GM21717 (cell line): ENCODE results near the gene NIPAL3.
A peak's percentile ranks its signal among the peaks of the same experiment; 100 is the strongest.

Source experiments
- ATAC-seq: cut with Tn5 transposase; IDR thresholded peaks from one replicate; pipeline ENCODE4 v1.9.1; 2021; ENCODE audit warnings: mild to moderate bottlenecking, moderate library complexity; ENCODE audit not compliant: unreplicated experiment

The NIPAL3 gene

DNA sequence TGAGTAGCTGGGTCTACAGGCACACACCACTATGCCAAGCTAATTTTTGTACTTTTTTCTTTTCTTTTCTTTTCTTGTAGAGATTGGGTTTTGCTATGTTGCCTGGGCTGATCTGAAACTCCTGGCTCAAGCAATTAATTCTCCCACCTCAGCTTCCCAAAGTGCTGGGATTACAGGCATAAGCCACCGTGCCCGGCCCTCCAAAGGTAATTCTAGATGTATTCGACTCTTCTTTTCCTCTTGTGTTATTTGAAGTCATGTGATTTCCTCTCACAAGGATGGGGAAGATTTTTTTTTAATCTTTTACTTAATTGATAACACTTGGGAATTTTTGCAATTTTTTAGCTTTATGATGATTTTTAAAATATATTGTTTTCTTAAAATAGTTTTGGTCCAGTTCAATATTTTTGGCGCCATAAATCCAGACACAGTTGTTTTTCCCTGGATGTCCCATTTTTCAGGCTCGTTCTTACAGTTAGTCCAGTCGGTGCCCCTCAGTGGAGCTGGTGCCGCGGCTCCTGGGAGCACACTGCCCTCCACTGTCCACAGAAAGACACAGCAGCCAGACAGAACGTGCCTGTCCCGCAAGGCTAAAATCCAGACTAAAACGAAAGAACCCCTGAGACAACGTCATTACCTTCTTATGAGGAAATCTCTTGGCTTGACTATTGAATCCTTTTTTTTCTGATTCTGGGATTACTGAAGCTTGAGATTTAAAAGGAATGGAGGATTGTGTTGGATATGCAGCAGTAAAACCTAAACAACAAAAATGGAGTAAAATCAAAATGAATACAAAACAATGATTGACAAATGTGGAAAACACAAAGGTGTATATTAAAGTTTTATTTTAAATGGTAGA is 24.4 kb upstream of the NIPAL3 start:
- peak; percentile 49 for ATAC-seq

DNA sequence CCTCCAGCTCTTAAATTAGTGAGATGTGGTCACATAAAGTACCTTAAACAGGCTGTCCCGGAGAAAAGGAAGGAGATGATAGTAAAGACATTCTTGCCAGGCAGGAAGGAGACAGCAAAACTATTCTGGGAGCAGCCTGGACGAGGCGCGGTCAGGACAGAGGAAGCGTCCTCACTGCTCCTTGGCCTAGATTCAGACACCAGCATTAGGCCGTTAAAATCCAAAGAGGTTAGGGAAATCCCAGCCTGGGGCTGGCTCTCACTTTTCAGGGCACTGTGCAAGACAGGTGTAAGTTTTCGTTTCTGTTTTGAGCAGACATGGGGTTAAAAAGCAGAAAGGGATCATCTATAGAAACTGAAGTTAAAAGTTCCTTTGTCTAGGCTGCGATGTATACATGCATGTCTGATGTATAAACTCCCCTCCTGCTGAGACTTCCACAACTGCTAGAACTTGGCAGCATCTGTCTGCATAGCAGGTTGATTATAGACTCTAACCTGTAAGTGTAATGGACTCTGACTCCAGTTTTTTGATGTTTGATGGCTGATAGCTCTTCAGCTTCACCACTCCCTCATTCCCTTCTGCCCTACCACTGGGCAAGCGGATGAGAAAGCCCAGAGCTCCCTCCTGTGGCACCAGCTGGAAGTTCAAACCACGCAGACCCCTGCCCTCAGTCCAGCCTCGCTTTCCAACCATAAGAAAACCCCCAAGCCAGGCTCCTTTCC is 23.6 kb upstream of the NIPAL3 start:
- peak; percentile 63 for ATAC-seq

DNA sequence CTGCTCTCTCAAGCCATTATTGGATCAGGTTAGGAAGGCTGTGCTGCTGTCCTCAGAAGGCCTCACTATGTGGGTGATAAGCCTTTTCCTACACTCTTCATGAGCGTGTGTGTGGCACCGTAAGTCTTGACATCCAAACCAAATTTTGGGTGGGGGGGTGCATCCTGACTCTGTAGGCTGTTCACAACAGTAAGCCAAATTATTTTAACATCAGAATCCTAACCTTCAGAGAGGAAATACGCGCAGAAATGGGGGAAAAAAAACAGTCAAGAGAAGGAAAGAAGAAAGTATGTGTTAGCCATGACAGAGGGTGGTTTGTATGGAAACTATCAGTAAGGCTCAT is 23.0 kb upstream of the NIPAL3 start:
- ATAC-seq = peak; percentile 10

DNA sequence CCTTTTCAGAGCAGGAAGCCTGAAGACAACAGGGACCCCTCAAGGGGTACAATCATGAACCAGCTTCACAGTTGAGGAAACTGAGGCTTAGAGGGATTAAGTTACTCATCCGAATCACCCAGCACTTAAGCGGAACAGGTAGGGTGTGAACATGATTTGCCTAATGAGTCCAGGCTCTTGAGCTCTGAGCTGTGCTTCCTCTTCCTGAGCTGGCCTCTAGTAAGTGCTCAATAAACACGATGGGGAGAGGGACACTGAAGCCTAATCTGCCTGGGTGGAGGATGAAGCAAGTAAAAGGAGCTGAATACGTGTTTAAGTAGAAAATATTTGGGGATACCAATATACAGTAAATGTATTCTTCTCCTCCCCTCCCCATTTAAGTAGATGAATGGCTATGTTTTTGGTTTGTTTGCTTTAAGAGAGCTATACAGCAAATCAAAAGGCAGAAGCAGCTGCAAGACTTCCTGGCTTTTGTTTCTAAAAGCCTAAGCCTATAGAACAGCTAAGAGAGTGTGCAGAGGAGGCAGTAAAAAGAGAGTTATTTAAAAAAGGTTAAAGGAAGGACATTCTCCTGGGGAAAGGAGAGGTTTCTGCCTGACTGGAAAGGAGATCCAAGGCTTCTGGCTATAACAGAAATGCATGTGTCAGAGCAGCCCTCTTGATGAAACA is 22.5 kb upstream of the NIPAL3 start:
- no peak for ATAC-seq

DNA sequence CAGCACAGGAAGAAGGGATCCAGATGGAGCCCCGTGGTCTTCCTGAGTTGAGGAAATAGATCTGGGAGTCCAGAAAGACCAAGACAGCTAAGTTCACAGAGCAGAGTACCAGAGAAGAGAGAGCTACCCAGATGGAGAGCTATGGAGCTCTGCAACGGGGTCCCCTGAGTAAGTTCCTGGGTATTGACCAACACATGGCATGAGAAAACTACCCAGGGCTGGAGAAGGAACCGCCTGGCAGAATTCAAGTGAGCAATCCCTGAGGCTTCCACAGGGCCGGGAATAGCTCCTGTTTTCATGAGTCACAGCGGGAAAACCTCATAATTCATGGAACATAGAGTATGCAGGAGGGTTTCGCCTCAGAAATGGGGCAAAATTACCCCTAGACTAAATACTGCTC is 21.7 kb upstream of the NIPAL3 start:
- ATAC-seq = no peak

DNA sequence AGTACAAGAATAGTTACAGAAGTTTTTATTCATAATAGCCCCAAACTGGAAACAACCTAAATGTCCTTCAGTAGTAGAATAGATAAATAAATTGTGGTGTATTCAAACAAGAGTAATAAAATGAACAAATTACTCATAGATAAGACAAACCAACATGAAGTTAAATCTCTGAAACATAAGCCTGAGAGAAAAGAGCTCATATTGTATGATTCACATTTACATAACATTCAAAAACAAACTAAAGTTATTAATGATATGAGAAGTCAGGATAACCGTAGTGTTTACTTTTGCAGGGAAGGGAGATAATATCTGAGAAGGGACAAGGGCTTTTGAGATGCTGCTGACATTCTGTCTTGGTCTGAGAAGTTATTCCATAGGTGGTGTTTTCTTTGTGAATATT is 15.5 kb upstream of the NIPAL3 start:
- ATAC-seq = no peak

DNA sequence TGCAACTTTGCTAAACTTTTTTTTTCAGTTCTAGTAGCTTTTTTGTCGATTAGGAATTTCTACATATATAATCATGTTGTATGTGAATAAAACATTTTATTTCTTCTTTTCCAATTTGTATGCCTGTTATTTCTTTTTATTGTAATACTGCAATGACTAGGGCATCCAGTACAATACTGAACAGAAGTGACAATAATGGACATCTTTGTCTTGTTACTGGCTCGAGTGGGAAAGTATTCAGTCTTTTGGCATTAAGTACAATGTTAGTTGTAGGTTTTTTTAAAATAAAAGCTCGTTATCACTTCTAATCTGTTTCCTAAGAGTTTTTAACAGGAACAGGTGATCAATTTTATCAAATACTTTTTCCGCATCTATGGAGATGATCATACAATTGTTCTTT is 11.8 kb upstream of the NIPAL3 start:
- no peak for ATAC-seq

DNA sequence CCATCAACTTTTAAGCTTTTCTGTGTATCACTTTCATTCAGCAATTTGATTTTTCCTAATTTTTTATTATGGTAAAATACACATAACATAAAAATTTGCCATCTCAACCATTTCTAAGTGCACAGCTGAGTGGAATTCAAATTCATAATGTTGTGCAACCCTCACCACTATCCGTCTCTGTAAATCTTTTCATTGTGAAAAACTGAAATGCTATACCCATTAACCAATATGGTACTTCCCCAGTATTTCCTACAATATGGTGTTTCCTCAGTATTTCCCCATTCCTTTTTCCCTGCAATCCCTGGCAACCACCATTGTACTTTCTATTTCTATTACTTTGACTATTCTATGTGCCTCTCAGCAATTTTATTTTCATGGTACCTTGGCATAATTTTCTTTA is 8.8 kb upstream of the NIPAL3 start:
- ATAC-seq = no peak

DNA sequence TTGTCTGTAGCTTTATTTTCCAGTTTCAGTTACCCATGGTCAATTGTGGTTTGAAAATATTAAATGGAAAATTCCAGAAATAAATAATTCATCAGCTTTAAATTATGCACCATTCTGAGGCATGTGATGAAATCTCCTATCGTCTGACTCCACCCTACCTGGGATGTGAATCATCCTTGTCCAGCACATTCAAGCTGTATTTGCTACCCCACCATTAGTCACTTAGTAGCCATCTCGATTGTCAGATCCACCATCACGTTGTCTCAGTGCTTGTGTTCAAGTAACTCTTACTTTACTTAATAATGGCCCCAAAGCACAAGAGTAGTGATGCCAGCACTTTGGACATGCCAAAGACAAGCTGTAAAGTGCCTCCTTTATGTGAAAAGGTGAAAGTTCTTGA is 6.1 kb upstream of the NIPAL3 start:
- no peak for ATAC-seq

DNA sequence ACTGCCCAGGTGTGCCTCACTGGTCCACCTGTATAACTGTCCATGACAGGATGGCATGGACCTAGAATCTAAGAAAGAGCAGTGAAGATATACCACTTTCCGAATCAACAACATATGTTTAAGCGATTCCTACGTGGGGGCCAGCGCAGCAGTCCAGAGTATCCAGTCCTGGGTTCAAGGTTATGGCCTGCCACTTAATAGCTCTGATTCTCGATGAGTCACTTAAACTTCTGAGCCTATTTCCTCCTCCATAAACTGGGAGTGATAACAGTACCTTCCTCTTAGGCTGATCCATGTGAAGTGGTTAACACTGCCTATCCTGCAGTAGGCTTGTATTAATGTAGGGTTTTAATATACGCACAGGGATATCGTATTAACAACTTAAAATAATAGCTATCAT is 4.9 kb upstream of the NIPAL3 start:
- no peak for ATAC-seq

DNA sequence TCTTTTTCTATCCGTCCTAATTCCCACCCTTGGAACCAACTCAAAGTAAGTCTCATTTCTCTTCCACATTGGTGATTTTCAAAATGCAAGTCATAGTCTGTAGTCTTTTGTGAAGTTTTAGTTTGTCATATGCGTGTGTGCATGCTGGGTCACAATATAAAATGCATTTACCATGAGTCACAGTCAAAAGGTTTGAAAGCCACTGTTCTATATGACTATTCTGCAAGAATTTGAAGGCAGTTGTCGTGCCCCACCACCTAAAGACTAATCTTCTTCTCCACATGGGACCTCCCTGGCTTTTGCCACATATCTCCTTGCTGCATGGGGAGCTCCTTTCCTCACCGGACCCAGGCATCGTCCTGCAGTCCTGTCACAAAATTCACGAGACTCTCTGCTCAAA is 3.6 kb upstream of the NIPAL3 start:
- no peak for ATAC-seq

DNA sequence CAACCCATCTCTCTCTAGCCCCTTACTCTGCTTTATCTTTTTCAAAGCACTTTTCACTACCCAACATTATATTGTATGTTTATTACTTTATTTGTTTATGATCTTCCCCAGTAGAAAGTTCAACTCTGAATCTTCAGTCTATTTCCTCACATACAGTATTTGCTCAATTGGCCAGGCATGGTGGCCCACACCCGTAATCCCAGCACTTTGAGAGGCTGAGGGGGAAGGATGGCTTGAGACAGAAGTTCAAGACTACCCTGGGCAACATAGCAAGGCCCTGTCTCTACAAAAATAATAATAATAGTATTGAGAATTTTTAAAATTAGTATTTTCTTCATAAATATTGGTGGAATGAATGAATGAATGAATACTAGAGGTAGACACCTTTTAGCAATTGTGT is 3.2 kb upstream of the NIPAL3 start:
- no peak for ATAC-seq

DNA sequence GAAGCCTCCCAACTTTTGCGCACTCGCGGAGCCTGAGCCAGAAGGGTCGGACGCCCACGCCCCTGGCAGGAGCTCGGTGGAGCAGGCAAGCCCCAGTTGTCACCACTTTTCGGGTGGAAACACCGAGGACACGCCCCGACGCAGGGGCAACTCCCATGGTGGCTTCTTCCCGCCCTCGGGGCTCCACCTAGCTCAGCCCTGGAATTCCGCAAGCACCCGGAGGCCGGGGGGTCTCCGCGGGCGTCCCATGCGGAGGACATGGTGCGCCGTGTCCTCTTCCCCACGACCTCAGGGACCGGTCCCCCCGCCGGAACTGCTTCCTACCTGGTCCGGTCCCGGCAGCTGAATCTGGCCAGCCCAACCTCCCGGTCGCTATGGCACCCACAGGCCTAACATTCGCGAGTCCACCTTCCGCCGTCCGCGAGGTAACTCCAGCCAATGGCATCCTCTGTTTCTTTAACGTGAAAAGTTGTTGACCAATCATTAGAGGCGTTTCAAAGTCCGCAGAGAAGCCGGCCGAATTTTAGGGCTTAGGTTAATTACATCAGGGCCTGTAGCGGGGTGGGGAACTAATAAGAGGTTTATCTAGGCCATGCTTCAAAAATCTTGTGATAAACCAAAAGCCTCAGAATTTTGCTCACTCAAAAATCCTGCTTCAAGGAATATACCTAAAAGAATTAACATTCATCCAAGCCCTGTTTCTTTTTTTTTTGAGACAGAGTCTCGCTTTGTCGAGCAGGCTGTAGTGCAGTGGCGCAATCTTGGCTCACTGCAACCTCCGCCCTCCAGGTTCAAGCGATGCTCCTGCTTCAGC is 2.0 kb upstream of the NIPAL3 start, which contains the start of gene STPG1:
TSS of gene STPG1 (minus strand) at position 433 of the 814 bp plus-strand sequence. CDS start 12,394 bp downstream, outside the sequence.
- no peak for ATAC-seq

DNA sequence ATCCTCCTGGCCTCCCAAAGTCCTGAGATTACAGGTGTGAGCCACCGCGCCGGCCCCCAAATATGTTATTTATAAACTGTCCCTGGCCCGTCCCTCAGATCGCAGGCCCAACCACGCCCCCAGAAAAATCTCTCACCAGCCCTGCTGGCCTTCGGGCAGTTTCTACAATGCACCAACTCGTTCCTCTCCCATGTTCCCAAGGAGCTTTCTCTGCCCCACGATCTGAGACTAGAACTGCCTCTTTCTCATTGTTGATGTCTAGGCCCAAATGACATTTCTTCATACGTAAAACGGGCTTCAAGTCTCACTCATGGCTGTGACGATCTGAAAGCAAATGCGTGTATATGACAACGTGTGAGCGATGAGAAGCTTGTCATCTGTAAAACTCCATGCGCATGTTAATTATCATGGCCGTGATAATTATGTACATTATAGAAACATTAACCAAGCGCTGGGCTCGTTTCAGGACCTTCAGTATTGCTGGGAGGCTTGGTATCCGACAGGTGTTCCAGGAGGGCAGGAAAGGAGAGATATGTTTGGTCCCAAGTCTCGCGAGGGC is 748 bp upstream of the NIPAL3 start:
- no peak for ATAC-seq

DNA sequence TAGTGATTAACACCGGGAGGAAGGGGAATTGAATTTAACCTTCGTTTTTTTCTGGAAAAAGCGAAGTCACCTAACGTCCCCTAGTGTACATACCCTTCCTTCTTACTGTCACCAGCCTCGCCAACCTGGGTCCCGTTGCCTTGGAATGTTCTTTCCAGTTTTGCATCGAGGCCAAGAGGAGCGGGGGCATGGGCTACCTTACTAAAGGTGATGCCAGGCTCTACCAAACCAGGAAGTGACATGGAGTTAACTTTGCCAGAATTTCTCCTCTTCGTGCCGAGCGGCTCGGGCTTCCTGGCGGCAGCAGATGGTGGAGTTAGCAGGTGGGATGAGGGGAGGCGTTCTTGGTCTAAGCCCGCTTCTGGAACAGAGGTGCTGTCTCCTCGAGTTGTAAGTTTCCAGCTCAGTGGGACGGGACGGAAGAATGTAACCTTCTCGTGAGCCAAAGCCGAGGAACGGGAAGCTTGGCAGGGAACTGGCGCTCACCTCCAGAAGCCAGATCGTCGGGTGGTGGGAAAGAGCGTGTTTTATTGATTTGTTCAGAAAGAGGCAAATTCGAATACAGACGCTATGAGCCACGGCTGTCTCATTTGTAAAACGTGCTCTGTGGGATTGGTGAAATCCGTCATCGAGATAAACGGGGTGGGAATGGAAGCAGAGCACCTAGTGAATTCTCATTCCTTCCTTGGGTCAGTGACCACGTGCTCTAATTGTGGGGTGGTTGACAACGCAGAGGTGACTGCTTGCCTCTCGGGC is 486 bp downstream of the NIPAL3 start:
- no peak for ATAC-seq

DNA sequence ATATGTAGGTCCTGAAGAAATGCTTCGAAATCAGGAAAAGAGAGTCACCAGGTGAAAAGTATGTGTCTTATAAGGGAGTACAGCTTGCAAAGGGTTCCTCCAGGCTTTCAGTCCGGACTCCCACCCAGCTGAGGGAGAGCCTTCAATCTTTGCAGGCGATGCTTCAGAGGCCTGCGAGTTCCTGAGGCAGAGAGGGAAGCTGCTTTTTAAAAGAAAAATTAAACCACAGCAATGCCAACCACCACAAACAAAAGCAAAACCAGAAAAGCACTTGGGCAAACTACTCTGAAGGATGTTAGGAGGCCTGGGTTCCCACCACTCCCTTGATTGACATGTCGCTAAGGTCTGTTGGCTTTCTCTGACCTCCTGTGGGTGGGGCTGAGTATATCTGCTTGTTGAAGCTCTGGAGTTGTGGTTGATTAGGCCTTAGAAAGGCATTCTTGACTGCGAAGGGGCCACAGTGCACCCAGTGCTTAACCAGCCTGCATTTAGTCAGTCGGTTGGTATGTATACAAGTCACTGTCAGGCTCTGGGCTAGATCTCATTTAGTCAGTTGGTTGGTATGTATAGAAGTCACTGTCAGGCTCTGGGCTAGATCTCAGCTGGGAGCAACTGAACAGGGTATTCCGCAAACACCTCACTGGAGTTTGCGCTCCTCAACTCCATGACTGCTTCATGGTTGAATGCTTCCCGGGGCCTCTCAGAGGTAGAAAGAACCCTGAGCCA is 1.2 kb downstream of the NIPAL3 start:
- no peak for ATAC-seq

DNA sequence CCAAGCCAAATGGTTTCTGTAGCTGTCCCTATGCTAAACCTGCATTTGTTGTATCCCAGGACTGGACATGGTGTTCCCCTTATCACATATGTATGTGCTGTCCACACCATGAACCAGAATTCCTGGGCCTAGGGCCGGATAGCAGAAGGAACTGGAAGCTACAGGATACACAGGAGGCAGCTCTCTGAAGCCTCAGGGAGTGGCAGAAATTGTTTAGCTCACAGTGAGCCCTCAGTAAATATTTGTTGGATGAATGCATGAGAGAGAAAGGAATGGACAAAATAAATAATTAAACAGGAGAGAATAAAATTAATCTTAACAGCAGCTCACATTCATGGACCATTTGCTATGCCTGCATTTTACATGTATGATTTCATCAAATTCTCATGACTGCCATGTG is 2.1 kb downstream of the NIPAL3 start:
- no peak for ATAC-seq

DNA sequence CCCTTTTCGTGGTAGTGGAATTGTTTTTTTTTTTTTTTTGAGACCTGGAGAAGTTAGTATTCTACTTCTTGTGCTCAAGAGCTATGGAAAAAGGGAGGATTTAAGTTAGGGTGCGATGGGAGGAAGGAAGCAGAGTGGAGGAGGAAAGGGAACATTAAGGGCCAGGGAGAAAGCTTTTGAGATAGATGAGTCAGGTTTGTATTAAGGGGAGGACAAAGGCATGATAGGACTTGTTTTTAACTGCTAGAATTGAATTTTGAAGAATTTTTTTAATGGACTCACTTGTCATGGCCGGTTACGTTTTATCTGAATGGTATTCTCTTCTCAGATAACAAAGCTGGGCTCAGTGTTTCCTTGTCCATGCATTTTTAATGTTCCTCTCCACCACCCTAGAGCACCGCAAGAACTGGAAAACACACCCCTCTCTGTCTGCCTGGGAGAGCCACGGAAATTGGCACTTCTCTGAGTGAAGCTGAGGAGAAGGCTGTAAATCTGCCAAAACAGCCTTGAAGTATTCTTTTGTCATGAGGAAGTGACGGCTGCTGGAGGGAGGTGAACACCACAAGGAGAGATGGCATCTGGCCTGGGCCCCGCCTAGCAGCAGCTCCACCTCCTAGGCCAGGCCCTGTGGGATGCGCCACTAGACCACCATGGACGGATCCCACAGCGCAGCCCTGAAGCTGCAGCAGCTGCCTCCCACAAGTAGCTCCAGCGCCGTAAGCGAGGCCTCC is 3.5 kb downstream of the NIPAL3 start:
- ATAC-seq = no peak

DNA sequence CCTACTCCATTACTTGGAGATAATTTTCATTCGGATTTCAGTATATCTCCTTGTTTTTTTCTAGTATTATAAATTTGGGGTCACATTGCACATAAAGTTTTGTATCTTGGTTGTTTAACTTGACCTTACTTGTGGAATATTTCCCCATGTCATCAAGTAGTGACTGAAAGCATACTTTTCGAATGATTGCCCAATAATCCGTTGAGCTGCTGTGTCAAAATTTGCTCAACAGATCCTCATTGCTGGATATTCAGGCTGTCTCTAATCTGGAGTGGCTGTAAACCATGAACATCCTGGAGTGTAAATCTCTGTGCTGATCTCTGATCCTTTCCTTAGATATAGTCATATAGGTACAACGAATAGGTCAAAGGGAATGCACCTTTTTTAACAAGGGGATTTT is 4.9 kb downstream of the NIPAL3 start:
- no peak for ATAC-seq
